NCI-H2107 (cell line): Measurements from ENCODE around the gene PSMB7.

ENCODE experiments used
- DNase-seq: peaks from one replicate; lab custom pipeline; 2025; lab: John Stamatoyannopoulos, UW

PSMB7 gene

GRCh38 chr9:124356745-124357390, 58.4 kb downstream of the PSMB7 start:
- DNase-seq, result no peak

DNA sequence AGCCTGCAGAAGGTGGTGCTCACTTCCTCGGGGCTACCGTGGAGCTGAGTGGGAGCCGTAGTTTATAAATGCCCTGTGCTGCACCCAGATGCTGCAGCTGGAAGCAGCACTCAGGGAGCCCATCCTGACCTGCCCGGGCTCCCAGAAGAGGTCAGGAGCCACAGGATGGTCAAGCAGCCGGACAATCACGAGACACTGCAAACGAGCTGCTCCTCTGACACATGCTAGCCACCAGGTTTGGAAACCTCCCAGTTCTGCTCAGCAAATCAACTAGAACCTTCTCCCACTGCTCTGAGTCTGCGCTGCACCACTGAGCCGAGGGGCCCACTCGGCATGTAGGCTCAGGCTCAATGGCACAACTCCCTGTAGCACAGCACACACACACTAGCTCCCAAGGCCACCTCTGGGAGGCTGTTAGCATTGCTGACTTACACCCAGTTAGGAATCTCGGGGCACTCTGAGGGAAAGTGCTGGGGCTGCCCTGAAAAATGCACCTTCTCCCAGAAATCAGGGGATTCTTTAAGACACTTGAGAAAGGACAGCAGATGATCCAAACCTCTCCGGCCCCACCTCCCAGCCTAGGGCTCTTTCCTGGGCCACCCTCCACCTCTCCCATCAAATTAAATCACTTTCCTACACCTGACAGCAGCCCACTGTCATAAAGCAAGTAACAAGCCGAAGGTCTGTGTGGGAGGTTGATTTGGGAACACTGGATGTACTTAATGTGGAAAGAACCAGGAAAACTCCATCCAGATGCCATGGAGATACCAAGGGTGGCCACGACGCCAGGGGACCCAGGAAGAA, 59.1 kb downstream of the PSMB7 start:
- no peak for DNase-seq

GRCh38 chr9:124355039-124355940, 60.0 kb downstream of the PSMB7 start:
- DNase-seq, result no peak

- DNase-seq, result no peak
These were observed 60.8 kb downstream of the PSMB7 start for GRCh38 chr9:124354346-124355038.

GRCh38 chr9:124353811-124354274, 61.4 kb downstream of the PSMB7 start:
- DNase-seq, result no peak

DNA sequence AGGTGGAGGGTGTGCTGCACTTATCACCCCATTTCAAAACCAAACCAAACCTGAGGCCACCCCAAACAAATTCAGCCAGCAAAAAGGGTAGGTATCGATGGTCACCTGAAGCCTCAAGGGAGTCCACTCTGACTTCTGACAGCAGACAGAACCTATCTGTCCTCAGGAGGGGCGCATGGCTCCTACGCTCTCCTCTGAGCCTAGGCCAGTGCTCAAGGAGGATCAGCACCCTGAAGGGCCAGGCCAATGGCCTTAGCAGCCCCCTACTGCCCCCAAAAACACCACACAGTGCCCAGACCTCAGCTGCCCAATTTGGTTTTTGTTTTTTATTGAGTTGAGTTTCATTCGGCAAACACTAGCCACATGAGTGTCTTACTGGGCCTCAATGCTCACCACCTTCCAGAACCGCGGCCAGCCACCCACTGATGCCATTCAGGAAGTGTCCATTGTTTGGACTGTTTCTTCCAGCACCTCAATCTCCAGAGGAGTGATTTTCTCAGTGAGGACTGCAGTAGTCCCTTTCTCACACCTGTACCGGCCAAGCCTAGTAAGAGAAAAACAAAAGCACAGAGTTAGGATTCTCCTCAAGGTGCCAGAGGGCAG, 62.0 kb downstream of the PSMB7 start:
- no peak for DNase-seq

DNA sequence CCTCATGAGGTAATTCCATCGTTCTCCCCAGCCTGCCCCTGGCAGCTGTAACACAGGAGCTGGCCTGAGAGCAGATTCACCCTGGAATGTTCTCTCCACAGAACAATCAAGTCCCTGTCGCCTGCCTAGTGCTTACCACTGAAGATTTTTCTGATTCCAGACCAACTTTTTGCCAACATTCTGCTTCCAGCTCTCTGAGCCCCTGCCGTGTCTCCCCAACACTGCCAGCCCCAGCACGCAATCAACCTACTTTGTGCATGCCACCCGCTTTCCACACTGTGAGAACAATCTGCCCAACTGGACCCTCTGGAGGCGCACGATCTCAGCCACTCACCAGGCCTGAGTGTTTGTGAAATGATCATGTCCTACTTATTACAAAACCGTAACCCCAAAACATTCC, 62.6 kb downstream of the PSMB7 start:
- DNase-seq, result no peak

GRCh38 chr9:124351672-124352468, 63.4 kb downstream of the PSMB7 start:
- no peak for DNase-seq

- DNase-seq, result no peak
These were observed 64.6 kb downstream of the PSMB7 start for GRCh38 chr9:124350494-124351263.

- no peak for DNase-seq
These were observed 65.4 kb downstream of the PSMB7 start for GRCh38 chr9:124349675-124350493.

- DNase-seq, result no peak
These were observed 66.0 kb downstream of the PSMB7 start for GRCh38 chr9:124349267-124349666.

DNA sequence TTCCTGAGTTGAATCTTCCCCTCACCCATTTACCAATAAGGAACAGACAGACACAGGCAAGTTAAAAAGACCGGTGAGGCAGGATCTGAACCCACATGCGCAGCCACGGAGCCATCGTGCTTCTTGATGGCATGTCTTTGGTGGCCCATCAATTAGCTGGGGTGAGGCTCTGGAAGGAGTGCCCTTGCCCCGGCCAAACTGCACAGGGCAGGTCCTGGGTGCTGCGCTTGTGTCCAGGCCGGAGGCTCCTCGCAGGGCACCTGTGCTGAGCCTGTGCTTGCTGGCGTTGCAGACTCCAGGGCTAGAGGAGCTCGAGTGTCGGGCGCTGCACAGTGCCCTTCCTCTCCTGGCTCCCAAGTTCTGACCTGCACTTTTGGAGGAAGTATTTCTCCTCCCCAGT, 66.4 kb downstream of the PSMB7 start:
- no peak for DNase-seq

DNA sequence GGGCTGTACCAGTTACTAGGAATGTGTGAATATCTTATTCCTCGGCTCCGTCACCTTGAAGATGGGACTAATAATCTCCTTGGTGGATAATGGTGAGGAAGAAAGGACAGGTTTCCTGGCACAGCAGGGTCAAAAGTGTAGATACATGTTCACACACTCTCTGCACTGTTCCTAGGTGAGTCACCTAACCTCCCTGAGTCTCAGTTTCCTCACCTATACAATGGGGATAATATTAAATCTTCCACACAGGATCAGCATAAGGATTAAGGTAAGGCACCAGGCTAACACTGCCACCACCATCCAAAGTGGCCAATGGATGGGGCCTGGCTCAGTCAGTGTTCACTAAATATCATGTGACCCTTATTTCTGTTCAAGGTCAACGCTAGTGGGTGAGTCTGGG, 66.9 kb downstream of the PSMB7 start:
- DNase-seq, result no peak

GRCh38 chr9:124347968-124348358, 67.3 kb downstream of the PSMB7 start:
- DNase-seq, result no peak

GRCh38 chr9:124347206-124347967, 67.9 kb downstream of the PSMB7 start:
- DNase-seq, result no peak

DNA sequence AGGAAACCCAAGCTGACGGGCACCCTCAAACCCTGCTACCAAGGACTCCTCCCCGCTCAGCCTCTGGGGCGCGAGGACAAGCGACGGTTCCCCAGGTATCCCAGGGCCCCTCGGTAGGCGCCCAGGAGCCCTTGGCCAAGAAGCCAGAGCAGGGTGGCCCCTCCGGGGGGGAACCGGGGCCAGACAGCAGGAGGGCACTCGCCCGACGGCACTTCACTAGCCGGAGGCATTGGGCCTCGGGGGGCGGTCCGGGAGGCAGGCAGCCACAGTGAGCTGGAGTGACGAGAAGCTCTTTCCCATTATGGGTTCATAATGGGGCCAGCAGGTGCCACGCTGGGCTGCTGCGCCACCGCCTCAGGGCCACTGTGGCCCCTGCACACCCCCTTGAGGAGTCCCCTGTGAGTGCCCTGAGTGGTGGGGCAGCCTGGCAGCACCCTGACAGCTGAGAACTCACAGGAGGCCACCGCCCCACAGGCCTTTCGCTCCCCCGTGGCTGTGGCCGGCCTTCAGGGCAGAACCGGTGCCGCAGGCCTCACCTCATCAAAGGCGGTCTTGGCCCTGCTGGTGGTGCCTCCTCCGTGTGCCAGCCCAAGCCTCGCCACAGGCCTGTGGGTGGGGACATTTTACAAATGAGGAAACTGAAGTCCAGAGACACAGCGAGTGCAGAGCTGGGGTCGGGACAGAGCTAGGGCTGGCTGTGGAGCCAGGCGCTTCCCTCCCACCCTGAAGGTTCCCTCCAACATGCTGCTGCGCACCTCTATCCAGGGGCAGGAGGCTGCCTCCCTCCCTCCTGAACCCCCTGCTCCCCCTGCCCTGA, 68.7 kb downstream of the PSMB7 start:
- DNase-seq, result no peak

GRCh38 chr9:124345751-124346281, 69.4 kb downstream of the PSMB7 start:
- DNase-seq, result no peak
